Measurements from ENCODE around the gene CPB2. TPM values are rescaled to one million over a fixed set of nuclear protein-coding genes. Genes with fewer than 3 reads are reported as not detected.

Gene CPB2
- total and polyA plus RNA-seq, 4 donors: not detected

DNA sequence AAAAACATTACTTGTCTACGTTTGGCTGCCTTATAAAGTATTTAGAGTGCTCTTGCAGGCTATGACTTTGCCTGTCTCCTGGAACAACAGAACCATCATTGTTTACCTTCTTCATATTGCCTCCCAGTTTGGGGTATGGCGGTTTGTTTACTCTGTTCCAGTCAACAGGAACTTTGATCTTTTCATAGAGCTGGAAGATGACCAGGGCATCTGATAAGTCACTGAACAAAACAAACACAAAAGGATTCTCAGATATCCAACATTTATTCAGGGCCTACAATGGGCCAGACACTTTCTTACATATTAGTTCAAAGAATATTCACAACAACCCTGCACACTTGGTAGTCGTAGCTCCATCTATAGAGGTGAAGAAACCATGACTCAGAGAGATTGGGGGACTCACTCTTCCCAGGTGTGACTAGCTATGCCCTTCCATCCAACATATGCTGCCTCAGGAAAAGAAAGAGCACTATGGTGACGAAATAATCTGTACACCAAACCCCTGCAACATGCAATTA lies 38.4 kb upstream of the CPB2 start:
- intact Hi-C loops (cut with DNase I): no loop called here
- H3K4me1 ChIP-seq (ENCODE audit: control insufficient read depth in 1 of 2, insufficient read depth in 2 of 2, low read length in 2 of 2): no peaks in the 10 kb centered on the region
- no peaks in the 10 kb centered on the region for H3K9me3 ChIP-seq (ENCODE audit: control insufficient read depth, low read length)
- H3K27ac ChIP-seq (ENCODE audit: low read depth in 1 of 2, low read length in 2 of 2): no peak overlapping the region
- ATAC-seq (ENCODE audit: low FRiP score) (no peak), DNase-seq (no peak)
- 51 to 55% methylated on average over 4 of the region's 4 CpGs for WGBS, 2 donors
- no peaks in the 10 kb centered on the region for H3K27me3 ChIP-seq (ENCODE audit: control insufficient read depth in 1 of 2, insufficient read depth in 2 of 2, low read length in 1 of 2)
- H3K36me3 ChIP-seq (ENCODE audit: control insufficient read depth in 1 of 2, insufficient read depth in 2 of 2, low read length in 1 of 2): no peaks in the 10 kb centered on the region
- no peak overlapping the region for H3K4me3 ChIP-seq (ENCODE audit: low read length in 2 of 2)

DNA sequence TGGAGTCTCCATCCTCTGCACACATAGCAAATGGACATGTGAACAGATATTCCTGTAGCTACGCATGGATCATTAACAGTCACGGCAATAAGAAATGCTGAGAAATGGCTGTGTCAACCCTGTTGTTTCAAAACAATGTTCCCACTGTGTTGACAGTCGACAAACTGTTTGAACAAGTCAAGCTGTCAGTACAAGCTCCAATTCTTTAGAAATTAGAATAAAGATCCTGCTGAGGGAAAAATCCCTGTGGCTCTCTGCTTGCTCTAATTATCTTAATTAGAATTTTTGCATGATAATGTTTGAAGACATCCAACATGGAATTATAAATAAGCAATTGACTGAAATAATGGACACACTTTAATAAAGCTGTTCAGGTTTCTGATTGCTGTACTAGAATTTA lies 37.9 kb upstream of the CPB2 start:
- no peak overlapping the region for H3K27ac ChIP-seq (ENCODE audit: low read depth in 1 of 2, low read length in 2 of 2)
- no peak overlapping the region for H3K4me3 ChIP-seq (ENCODE audit: low read length in 2 of 2)
- 16 to 25% methylated on average over 3 of the region's 3 CpGs for WGBS, 2 donors
- intact Hi-C loops (cut with DNase I): no loop called here
- H3K9me3 ChIP-seq (ENCODE audit: control insufficient read depth, low read length): no peaks in the 10 kb centered on the region
- H3K27me3 ChIP-seq (ENCODE audit: control insufficient read depth in 1 of 2, insufficient read depth in 2 of 2, low read length in 1 of 2): no peaks in the 10 kb centered on the region
- H3K4me1 ChIP-seq (ENCODE audit: control insufficient read depth in 1 of 2, insufficient read depth in 2 of 2, low read length in 2 of 2): no peaks in the 10 kb centered on the region
- DNase-seq: no peak
- H3K36me3 ChIP-seq (ENCODE audit: control insufficient read depth in 1 of 2, insufficient read depth in 2 of 2, low read length in 1 of 2): no peaks in the 10 kb centered on the region
- ATAC-seq (ENCODE audit: low FRiP score): no peak

DNA sequence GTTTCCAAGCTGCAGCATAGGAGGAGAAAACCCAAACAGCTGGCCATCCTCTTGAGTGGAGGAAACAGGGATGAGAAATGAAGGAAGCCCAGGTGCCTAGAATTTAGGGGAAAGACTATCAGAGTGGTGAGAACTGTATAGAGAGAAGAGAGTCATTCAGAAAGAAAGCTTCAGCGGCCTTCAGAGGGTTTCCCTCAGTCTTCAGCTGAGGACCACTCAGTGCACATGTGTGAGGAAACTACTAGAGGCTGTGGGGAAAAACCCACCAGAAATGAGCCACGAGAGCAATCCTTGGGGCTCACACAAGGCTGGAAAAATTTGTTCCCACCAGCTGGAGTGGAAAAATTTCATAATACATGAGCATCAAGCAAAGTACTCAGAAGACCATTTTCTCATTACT lies 35.2 kb upstream of the CPB2 start:
- Histone ChIP-seq H3K27me3 (ENCODE audit: control insufficient read depth in 1 of 2, insufficient read depth in 2 of 2, low read length in 1 of 2) (no peaks in the 10 kb centered on the region), H3K27ac (ENCODE audit: low read depth in 1 of 2, low read length in 2 of 2) (no peak overlapping the region), H3K36me3 (ENCODE audit: control insufficient read depth in 1 of 2, insufficient read depth in 2 of 2, low read length in 1 of 2) (no peaks in the 10 kb centered on the region), H3K9me3 (ENCODE audit: control insufficient read depth, low read length) (no peaks in the 10 kb centered on the region), H3K4me3 (ENCODE audit: low read length in 2 of 2) (no peak overlapping the region), H3K4me1 (ENCODE audit: control insufficient read depth in 1 of 2, insufficient read depth in 2 of 2, low read length in 2 of 2) (no peaks in the 10 kb centered on the region)
- WGBS, 2 donors: 75 to 77% methylated on average over 2 of the region's 2 CpGs
- intact Hi-C loops (cut with DNase I): no loop called here
- ATAC-seq (ENCODE audit: low FRiP score): no peak
- DNase-seq: no peak

DNA sequence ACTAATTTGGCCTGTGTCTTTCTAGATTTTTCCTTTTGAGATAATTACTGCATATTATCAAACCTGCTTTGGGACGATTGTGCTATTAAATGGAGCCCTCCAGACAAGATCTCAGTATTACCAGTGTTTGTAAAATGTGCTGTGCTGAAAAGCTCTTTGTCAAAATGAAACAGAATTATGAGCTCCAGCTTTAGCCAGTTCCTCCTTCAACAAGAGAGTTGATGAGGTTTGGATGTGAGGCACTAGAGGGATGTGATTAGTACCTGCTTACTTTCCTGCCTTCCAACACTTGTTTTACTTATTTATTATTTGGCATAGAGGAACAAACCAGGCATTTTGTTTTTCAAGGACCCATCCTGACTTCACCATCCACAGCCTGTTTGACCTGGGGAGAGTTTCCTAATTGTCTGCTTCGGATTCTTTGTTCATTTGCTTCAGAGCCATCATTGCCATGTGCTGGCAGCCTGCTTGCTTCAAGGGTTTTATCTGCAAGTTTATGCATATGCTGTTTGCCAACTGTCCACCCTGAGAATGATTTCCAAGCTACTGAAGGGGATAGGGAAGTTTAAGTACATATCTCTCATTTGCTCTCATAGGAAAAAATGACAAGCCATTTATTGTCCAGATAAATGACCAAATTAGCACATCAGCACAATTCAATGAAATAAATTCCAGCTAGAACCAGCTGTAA lies 32.9 kb upstream of the CPB2 start:
- Histone ChIP-seq H3K27ac (ENCODE audit: low read depth in 1 of 2, low read length in 2 of 2) (no peak overlapping the region), H3K4me1 (ENCODE audit: control insufficient read depth in 1 of 2, insufficient read depth in 2 of 2, low read length in 2 of 2) (no peaks in the 10 kb centered on the region), H3K4me3 (ENCODE audit: low read length in 2 of 2) (no peak overlapping the region), H3K36me3 (ENCODE audit: control insufficient read depth in 1 of 2, insufficient read depth in 2 of 2, low read length in 1 of 2) (no peaks in the 10 kb centered on the region), H3K27me3 (ENCODE audit: control insufficient read depth in 1 of 2, insufficient read depth in 2 of 2, low read length in 1 of 2) (no peaks in the 10 kb centered on the region), H3K9me3 (ENCODE audit: control insufficient read depth, low read length) (no peaks in the 10 kb centered on the region)
- DNase-seq: no peak
- ATAC-seq (ENCODE audit: low FRiP score): no peak
- WGBS, 2 donors: 62 to 66% methylated on average over 2 of the region's 2 CpGs
- intact Hi-C loops (cut with DNase I): no loop called here

DNA sequence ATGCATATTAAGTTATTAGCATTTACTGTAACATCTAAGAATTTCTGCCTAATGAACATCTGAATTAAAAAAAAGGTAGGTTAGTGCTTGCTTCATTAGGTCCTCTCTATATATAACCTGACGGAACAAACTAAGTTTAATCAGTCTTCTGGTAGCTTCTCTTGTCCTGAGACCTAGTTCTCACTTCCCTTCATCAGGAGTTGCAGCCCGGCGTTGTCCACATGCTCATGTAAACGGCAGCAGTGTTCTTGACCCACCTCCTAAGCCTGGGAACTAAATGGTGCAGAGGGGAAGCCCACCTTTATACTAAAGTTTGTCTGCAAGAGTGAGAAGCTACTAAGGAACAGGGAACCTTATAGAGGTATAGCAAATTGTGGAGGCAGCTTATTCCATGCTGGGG lies 31.9 kb upstream of the CPB2 start:
- Histone ChIP-seq H3K9me3 (ENCODE audit: control insufficient read depth, low read length) (no peaks in the 10 kb centered on the region), H3K4me3 (ENCODE audit: low read length in 2 of 2) (no peak overlapping the region), H3K4me1 (ENCODE audit: control insufficient read depth in 1 of 2, insufficient read depth in 2 of 2, low read length in 2 of 2) (no peaks in the 10 kb centered on the region), H3K27ac (ENCODE audit: low read depth in 1 of 2, low read length in 2 of 2) (no peak overlapping the region), H3K36me3 (ENCODE audit: control insufficient read depth in 1 of 2, insufficient read depth in 2 of 2, low read length in 1 of 2) (no peaks in the 10 kb centered on the region), H3K27me3 (ENCODE audit: control insufficient read depth in 1 of 2, insufficient read depth in 2 of 2, low read length in 1 of 2) (no peaks in the 10 kb centered on the region)
- 63 to 71% methylated on average over 4 of the region's 4 CpGs for WGBS, 2 donors
- intact Hi-C loops (cut with DNase I): no loop called here
- no peak for ATAC-seq (ENCODE audit: low FRiP score)
- DNase-seq: no peak

DNA sequence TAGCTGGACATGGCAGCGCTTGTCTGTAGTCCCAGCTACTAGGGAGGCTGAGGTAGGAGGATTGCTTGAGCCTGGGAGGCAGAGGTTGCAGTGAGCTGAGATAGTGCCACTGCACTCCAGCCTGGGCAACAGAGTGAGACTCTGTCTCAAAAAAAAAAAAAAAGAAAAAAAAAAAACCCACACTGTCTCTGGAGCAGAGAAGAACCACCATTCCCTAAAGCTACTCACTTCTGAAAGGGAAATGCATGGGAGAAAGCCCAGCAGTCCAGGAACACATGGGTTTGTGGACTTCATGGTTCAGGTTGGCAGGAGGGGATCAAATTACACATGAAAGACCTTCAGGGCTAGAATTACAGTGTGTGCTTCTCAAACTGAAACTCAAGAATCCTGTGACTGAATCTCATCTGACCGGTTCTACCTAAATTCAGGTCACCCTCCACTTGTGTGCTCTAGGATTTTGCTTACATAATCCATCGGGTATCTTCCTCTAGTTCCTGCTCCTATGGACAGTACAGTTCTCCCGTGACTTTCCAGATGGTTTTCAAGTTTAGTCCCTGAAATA lies 30.2 kb upstream of the CPB2 start:
- 45 to 50% methylated on average over 4 of the region's 4 CpGs for WGBS, 2 donors
- Histone ChIP-seq H3K4me1 (ENCODE audit: control insufficient read depth in 1 of 2, insufficient read depth in 2 of 2, low read length in 2 of 2) (no peaks in the 10 kb centered on the region), H3K27me3 (ENCODE audit: control insufficient read depth in 1 of 2, insufficient read depth in 2 of 2, low read length in 1 of 2) (no peaks in the 10 kb centered on the region), H3K9me3 (ENCODE audit: control insufficient read depth, low read length) (no peaks in the 10 kb centered on the region), H3K27ac (ENCODE audit: low read depth in 1 of 2, low read length in 2 of 2) (no peak overlapping the region), H3K4me3 (ENCODE audit: low read length in 2 of 2) (no peak overlapping the region), H3K36me3 (ENCODE audit: control insufficient read depth in 1 of 2, insufficient read depth in 2 of 2, low read length in 1 of 2) (no peaks in the 10 kb centered on the region)
- DNase-seq (no peak), ATAC-seq (ENCODE audit: low FRiP score) (no peak)
- intact Hi-C loops (cut with DNase I): no loop called here

DNA sequence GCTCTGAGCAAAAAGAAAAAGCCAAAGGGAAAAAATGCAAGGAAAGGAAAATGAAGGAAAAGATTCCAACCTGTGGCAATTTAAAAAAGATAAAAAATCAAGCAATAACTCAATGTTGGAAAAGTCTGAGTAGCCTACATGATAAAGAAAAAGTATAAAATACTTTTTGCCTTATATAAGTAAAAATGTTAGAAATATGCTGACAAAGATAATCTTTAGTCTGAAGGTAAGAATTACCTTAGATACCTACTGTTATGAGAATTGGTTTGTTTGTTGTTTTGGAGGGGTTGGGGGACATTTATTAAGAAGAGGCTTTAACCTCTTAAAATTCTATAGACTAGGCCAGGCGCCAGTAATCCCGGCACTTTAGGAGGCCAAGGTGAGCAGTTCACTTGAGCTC lies 29.7 kb upstream of the CPB2 start:
- no peaks in the 10 kb centered on the region for H3K9me3 ChIP-seq (ENCODE audit: control insufficient read depth, low read length)
- H3K27ac ChIP-seq (ENCODE audit: low read depth in 1 of 2, low read length in 2 of 2): no peak overlapping the region
- intact Hi-C loops (cut with DNase I): no loop called here
- H3K27me3 ChIP-seq (ENCODE audit: control insufficient read depth in 1 of 2, insufficient read depth in 2 of 2, low read length in 1 of 2): no peaks in the 10 kb centered on the region
- no peaks in the 10 kb centered on the region for H3K36me3 ChIP-seq (ENCODE audit: control insufficient read depth in 1 of 2, insufficient read depth in 2 of 2, low read length in 1 of 2)
- H3K4me3 ChIP-seq (ENCODE audit: low read length in 2 of 2): no peak overlapping the region
- H3K4me1 ChIP-seq (ENCODE audit: control insufficient read depth in 1 of 2, insufficient read depth in 2 of 2, low read length in 2 of 2): no peaks in the 10 kb centered on the region
- ATAC-seq (ENCODE audit: low FRiP score) (no peak), DNase-seq (no peak)
- WGBS, 2 donors: 90 to 91% methylated on average over 2 of the region's 2 CpGs

DNA sequence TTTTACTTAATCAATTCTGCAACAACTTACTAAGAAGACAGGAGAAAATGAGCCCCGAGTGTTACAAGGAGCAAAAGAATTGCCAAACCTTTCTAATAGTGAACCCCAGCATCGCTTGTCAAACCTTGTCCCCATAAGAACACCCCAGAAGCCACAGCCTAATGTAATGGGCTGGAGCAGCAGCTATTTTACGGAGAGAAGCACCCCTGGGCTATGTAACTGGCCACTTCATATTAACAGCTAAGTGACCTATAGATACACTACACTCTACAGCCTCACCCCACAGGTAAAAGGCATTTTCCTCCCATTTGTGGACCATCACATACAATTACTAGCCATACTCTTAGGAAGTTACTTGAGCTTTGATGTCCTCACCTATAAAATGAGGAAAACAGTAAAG lies 27.3 kb upstream of the CPB2 start:
- WGBS, 2 donors: 82% methylated on average over 3 of the region's 3 CpGs
- Histone ChIP-seq H3K9me3 (ENCODE audit: control insufficient read depth, low read length) (no peaks in the 10 kb centered on the region), H3K4me3 (ENCODE audit: low read length in 2 of 2) (no peak overlapping the region), H3K27me3 (ENCODE audit: control insufficient read depth in 1 of 2, insufficient read depth in 2 of 2, low read length in 1 of 2) (no peaks in the 10 kb centered on the region), H3K27ac (ENCODE audit: low read depth in 1 of 2, low read length in 2 of 2) (no peak overlapping the region), H3K36me3 (ENCODE audit: control insufficient read depth in 1 of 2, insufficient read depth in 2 of 2, low read length in 1 of 2) (no peaks in the 10 kb centered on the region), H3K4me1 (ENCODE audit: control insufficient read depth in 1 of 2, insufficient read depth in 2 of 2, low read length in 2 of 2) (no peaks in the 10 kb centered on the region)
- no peak for DNase-seq
- ATAC-seq (ENCODE audit: low FRiP score): no peak
- intact Hi-C loops (cut with DNase I): no loop called here

DNA sequence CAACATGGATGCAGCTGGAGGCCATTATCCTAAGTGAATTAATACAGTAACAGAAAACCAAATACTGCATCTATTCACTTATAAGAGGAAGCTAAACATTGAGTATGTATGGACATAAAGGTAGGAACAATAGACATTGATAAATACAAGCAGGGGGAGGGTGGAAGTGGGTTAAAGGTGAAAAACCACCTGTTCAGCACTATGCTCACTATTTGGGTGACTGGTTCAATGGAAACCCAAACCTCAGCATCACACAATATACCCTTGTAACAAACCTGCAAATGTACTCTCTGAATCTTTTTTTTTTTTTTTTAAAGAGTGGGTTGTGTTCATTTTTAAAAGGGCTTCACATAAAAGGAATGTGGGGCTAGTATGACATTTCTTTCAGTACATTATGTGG lies 26.9 kb upstream of the CPB2 start:
- no peaks in the 10 kb centered on the region for H3K27me3 ChIP-seq (ENCODE audit: control insufficient read depth in 1 of 2, insufficient read depth in 2 of 2, low read length in 1 of 2)
- intact Hi-C loops (cut with DNase I): no loop called here
- DNase-seq: no peak
- H3K9me3 ChIP-seq (ENCODE audit: control insufficient read depth, low read length): no peaks in the 10 kb centered on the region
- no peak overlapping the region for H3K4me3 ChIP-seq (ENCODE audit: low read length in 2 of 2)
- H3K4me1 ChIP-seq (ENCODE audit: control insufficient read depth in 1 of 2, insufficient read depth in 2 of 2, low read length in 2 of 2): no peaks in the 10 kb centered on the region
- no peak overlapping the region for H3K27ac ChIP-seq (ENCODE audit: low read depth in 1 of 2, low read length in 2 of 2)
- H3K36me3 ChIP-seq (ENCODE audit: control insufficient read depth in 1 of 2, insufficient read depth in 2 of 2, low read length in 1 of 2): no peaks in the 10 kb centered on the region
- ATAC-seq (ENCODE audit: low FRiP score): no peak
